Stimulated activated naive CD8-positive, alpha-beta T cell treated with anti-CD3 and anti-CD28 coated beads, Interleukin-15, amount 100 ng/mL, for 72 hours (primary cell): ENCODE data around the gene PAWR.

ENCODE experiments used
- ATAC-seq: fragments of 150-1000 bp; cut with Tn5 transposase; 2 replicates; pipeline ENCODE4 v1.10.0; 2021; ENCODE audit warnings: mild to moderate bottlenecking, moderate library complexity
- DNase-seq, 2 donors: peaks; one replicate each; pipeline ENCODE4 v3.0.0; 2021 to 2022
- H3K27ac Mint-ChIP-seq, 2 donors: one replicate each; pipeline ENCODE4 v1.8.0; 2022; ENCODE audit warnings: mild to moderate bottlenecking in 2 of 2, mixed read lengths in 2 of 2, moderate library complexity in 2 of 2
- H3K27me3 Mint-ChIP-seq: one replicate; pipeline ENCODE4 v1.8.0; 2022; ENCODE audit warnings: mixed read lengths
- H3K4me1 Mint-ChIP-seq: one replicate; pipeline ENCODE4 v1.8.0; 2022; ENCODE audit warnings: mild to moderate bottlenecking, mixed read lengths
- H3K4me3 Mint-ChIP-seq, 2 donors: one replicate each; pipeline ENCODE4 v1.8.0; 2022; ENCODE audit warnings: mild to moderate bottlenecking in 2 of 2, mixed read lengths in 2 of 2, moderate library complexity in 1 of 2
- H3K9me3 Mint-ChIP-seq, 2 donors: one replicate each; pipeline ENCODE4 v1.8.0; 2022; ENCODE audit warnings: mixed read lengths in 2 of 2

PAWR gene, protein sequence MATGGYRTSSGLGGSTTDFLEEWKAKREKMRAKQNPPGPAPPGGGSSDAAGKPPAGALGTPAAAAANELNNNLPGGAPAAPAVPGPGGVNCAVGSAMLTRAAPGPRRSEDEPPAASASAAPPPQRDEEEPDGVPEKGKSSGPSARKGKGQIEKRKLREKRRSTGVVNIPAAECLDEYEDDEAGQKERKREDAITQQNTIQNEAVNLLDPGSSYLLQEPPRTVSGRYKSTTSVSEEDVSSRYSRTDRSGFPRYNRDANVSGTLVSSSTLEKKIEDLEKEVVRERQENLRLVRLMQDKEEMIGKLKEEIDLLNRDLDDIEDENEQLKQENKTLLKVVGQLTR

DNA sequence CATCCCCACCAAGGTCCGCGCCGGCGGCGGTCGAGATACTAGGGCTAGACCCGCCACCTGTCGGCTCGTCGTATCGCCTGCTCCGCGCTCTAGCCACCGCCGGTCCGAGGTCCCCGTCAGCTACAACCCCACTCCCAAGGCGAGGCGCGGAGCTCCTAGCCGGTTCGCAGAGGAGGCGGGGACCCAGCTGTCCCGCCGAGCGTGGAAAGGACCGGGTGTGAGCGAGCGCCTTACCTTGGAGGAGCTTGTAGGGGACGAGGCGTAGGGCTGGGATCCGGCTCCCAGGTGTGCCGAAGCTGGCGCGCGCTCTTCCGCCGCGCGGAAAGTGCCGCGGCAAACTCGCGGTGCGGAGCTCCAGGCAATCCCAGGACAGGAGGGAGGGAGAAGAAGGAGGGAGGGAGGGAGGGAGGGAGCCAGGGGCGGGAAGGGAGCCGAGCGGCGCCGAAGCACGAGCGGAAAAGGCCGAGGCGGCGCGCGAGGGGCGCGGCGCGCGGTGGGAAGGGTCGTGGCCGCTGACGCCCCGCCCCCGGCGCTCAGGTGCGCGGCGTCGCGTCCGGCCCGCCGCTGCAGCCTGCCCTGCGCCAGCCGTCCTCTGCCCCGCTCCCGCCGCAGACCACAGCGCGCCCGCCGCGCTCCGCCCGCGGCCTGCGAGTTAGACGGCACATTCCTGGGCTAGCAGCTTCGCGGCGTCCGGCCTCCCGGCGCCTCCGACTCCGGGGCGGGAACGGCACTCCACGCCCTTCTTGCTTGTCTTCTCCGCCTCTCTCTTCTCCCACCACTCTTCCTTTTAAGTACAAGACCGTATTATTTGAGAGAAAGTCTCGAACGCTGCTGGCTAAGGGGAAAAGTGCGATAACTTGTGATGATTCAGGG is at the start of gene PAWR:
TSS of gene PAWR (minus strand) at position 327 of the 873 bp plus-strand sequence. CDS start 720 bp downstream, outside the sequence.
- peaks cover 57% of the 10 kb centered on the region for H3K27me3 Mint-ChIP-seq
- peaks cover 6% of the 10 kb centered on the region for H3K4me1 Mint-ChIP-seq
- H3K9me3 Mint-ChIP-seq: no peaks in the 10 kb centered on the region
- peak; percentile 61 for ATAC-seq
- peak within 1 kb of the TSS; percentile 86 to 91 for H3K4me3 Mint-ChIP-seq
- DNase-seq: peak; percentile 26 to 48
- peak within 1 kb of the TSS; percentile 80 to 88 for H3K27ac Mint-ChIP-seq

DNA sequence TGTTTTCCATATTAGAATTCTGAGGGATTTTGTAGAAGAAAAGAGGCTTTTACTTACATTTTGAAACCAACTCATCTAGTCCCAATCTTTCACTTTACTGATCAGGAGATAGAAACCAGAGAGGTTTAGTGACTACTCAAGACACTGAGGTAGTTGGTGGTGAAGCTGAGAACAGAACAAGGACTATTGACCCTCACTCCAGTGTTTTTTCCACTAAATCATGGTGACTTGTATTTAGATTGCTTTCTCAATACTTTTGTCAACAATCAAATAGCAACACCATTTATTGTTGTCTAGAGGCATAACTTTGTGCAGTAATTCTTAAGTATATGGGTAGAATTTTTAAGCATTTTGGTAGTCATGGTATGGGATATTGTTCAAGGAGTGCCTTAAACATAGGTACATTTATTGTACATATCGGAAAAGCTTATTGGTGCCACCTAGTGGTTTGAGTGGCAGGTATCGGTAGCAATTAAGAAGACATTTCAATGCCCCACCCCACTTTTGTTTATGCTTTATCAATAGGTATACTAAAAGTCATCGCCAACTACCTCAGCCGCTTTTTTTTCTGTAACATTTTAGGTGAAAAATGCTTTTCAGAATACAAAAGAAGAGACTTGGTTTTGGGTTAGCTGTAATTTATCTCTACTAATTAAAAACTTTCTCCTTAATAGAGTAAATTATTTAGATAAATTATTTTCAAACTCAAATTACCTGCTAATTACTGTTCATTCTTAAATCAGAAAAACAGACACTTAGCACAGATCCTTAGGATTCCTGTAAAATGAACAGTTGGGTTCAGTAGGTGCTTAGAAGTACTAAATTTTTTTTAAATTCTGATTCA is 47.3 kb upstream of the PAWR start:
- Mint-ChIP-seq H3K4me1 (no peaks in the 10 kb centered on the region), H3K9me3 (no peaks in the 10 kb centered on the region), H3K27me3 (no peaks in the 10 kb centered on the region), H3K27ac (no peak overlapping the region), H3K4me3 (no peak overlapping the region)
- DNase-seq (peak in 1 of 2 donors; percentile 19), ATAC-seq (peak; percentile 46)

DNA sequence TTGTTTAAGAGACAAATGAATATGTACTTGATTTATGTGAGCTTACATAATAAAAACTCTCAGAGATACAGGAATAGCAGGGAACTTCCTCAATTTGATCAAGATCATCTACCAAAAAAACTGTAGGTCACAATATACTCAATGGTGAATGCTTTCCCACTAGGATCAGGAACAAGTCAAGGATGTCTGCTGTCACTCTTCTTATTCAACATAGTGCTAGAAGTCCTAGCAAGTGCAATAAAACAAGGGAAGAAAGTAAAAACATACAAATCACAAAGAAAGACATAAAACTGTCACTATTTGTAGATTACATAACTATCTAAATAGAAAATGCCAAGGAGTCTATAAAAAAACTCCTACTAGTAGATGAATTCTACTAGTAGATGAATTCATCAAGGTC is 41.9 kb upstream of the PAWR start:
- Mint-ChIP-seq H3K27ac (no peak overlapping the region), H3K9me3 (no peaks in the 10 kb centered on the region), H3K4me1 (no peaks in the 10 kb centered on the region), H3K4me3 (no peak overlapping the region), H3K27me3 (peaks cover 34% of the 10 kb centered on the region)
- DNase-seq (no peak), ATAC-seq (no peak)

DNA sequence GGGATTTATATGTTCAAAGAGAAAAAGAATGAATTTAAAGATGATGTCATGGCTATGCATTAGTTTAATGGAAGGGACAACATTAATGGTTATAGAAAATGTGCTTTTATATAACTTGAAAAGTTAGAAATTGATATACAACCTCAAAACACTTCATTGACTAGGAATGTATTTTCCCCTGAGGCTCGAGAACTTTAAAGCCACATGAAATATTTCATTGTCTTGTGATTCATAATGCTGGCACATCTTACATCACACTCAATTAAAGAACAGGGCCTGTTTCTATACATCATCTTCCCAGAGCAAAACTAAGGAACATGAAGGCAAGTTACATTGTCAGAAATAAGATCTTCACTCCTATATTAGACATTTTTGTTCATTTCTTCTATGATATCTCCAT is 35.2 kb upstream of the PAWR start:
- peaks cover 22% of the 10 kb centered on the region for H3K27me3 Mint-ChIP-seq
- no peak overlapping the region for H3K27ac Mint-ChIP-seq
- no peak for DNase-seq
- H3K9me3 Mint-ChIP-seq: no peaks in the 10 kb centered on the region
- H3K4me3 Mint-ChIP-seq: no peak overlapping the region
- ATAC-seq: no peak
- H3K4me1 Mint-ChIP-seq: no peaks in the 10 kb centered on the region

DNA sequence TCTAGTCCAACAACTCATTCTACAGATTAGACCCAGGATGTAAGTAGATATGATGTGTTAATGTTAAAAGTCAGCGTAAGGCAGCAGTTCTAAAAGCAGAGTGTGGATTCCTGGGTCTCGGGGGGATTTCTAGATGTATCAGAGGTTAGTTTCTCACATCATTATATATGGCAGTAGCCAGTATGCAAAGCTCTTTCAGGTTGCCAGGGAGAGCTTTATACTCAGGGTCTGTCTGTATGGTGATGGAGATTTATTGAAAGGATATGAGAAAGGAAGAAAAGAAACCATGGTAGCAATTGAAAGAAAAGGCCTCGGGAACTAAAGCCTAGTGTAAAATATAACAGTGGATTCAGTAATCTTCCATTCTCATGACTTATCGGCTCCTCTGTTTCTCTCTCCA is 26.2 kb upstream of the PAWR start:
- Mint-ChIP-seq H3K4me1 (no peaks in the 10 kb centered on the region), H3K27me3 (no peaks in the 10 kb centered on the region), H3K4me3 (no peak overlapping the region), H3K27ac (no peak overlapping the region), H3K9me3 (no peaks in the 10 kb centered on the region)
- DNase-seq: no peak
- no peak for ATAC-seq

DNA sequence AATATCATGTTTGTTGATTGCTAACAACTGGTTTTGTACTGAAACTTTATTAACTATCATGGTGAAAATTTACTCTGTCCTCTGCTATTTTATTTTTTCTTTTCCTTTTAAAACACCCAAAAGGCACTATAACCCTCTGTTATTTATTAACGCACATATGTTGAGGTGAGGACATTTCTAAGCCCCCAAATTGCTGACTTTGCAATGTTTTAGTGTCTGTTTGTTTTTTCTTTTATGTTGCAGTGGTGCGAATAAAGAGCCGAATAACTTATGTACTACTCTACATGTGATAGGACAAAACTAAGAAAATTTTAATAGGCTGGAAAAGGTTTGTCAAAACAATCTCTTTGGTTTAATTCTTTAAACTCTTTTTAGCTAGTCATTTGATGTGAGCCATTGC is 24.5 kb upstream of the PAWR start:
- H3K27ac Mint-ChIP-seq: no peak overlapping the region
- ATAC-seq (no peak), DNase-seq (no peak)
- no peaks in the 10 kb centered on the region for H3K4me1 Mint-ChIP-seq
- H3K4me3 Mint-ChIP-seq: no peak overlapping the region
- H3K9me3 Mint-ChIP-seq: no peaks in the 10 kb centered on the region
- H3K27me3 Mint-ChIP-seq: no peaks in the 10 kb centered on the region

DNA sequence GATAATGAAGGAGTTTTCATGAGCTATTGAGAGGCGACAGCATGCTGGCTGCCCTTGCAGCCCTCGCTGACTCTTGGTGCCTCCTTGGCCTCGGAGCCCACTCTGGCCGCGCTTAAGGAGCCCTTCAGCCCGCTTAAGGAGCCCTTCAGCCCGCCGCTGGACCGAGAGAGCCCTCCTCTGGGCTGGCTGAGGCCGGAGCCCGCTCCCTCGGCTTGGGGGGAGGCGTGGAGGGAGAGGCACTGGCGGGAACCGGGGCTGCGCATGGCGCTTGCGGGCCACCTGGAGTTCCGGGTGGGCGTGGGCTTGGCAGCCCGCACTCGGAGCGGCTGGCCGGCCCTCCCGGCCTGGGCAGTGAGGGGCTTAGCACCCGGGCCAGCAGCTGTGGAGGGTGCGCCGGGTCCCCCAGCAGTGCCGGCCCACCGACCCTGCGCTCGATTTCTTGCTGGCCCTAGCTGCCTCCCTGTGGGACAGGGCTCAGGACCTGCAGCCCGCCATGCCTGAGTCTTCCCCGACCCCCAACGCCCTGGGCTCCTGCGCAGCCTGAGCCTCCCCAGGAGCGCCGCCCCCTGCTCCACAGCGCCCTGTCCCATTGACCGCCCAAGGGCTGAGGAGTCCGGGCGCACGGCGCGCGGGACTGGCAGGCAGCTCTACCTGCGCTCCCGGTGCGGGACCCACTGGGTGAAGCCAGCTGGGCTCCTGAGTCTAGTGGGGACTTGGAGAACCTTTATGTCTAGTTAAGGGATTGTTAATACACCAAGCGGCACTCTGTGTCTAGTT is 20.1 kb upstream of the PAWR start:
- no peak overlapping the region for H3K27ac Mint-ChIP-seq
- no peaks in the 10 kb centered on the region for H3K4me1 Mint-ChIP-seq
- H3K27me3 Mint-ChIP-seq: no peaks in the 10 kb centered on the region
- peak; percentile 49 for ATAC-seq
- no peak for DNase-seq
- no peaks in the 10 kb centered on the region for H3K9me3 Mint-ChIP-seq
- H3K4me3 Mint-ChIP-seq: no peak overlapping the region

DNA sequence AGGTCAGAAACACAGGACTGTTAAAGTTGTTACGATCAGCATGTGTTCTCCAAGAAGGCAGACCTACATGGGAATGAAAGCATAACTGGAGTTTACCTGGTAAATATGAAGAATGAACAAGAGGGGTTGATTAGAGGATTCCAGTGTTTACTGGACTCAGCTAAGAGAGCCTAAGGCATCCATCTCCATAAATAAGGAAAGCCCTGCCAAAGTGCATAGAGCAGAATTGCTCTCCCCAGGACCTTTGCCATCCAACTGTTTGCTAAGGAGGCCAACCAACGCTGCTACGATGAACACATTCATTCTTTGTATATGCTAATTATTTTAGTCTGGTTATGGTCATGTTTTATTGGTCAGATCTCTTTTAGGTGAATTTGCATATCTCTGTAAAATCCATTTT is 17.1 kb upstream of the PAWR start:
- H3K27ac Mint-ChIP-seq: no peak overlapping the region
- no peak overlapping the region for H3K4me3 Mint-ChIP-seq
- DNase-seq (no peak), ATAC-seq (no peak)
- no peaks in the 10 kb centered on the region for H3K9me3 Mint-ChIP-seq
- H3K4me1 Mint-ChIP-seq: no peaks in the 10 kb centered on the region
- H3K27me3 Mint-ChIP-seq: no peaks in the 10 kb centered on the region

DNA sequence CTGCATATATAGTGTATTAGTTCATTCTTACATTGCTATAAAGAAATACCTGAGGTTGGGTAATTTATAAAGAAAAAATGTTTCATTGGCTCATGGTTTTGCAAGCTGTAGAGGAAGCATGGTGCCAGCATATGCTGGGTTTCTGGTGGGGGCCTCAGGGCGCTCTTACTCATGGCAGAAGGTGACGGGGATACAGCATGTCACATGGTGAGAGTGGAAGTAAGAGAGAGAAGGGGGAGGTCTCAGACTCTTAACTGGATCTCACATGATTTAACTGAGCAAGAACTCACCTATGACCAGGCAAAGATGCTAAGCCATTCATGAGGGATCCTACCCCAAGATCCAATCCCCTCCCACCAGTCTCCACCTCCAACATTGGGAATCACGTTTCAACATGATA is 15.9 kb upstream of the PAWR start:
- H3K4me1 Mint-ChIP-seq: no peaks in the 10 kb centered on the region
- no peak overlapping the region for H3K27ac Mint-ChIP-seq
- no peak overlapping the region for H3K4me3 Mint-ChIP-seq
- ATAC-seq (no peak), DNase-seq (no peak)
- H3K9me3 Mint-ChIP-seq: no peaks in the 10 kb centered on the region
- H3K27me3 Mint-ChIP-seq: no peaks in the 10 kb centered on the region

DNA sequence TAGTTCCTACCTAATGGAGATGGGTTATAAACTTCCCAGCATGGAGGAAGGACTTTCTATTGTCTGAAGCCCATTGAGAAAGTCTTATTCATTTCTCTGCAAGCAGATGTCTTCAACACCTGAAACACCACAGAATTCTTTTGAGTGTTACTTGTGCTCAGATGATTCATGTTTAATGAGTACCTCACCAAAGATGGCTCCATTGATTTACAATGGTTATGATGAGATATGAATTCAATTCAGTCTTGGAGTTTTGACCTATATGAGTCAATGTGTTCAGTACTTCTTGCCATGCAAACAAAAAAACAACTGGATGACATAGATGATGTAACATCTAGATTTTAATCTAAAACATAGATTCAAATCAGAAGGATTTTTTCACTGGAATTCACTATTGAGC is 15.4 kb upstream of the PAWR start:
- DNase-seq: no peak

DNA sequence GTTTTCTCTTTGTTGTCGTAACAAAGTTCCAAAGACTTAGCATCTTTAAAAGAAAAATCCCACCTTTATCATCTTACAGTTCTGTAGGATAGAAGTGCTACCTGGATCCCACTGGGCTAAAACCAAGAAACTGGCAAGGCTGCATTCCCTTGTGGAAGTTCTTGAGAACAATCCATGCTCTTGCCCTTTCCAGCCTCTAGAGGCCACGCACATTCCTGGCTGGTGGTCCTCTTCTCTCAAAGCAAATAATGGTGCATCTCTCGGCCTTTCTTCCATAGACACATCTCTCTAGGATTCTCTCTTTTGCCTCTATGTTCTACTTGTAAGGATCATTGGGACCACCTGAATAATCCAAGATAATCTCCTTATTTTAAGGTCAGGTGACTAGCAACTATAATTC is 8.2 kb upstream of the PAWR start:
- no peaks in the 10 kb centered on the region for H3K9me3 Mint-ChIP-seq
- peaks cover 16% of the 10 kb centered on the region for H3K27me3 Mint-ChIP-seq
- H3K4me1 Mint-ChIP-seq: no peaks in the 10 kb centered on the region
- ATAC-seq (no peak), DNase-seq (no peak)
- no peak overlapping the region for H3K4me3 Mint-ChIP-seq
- no peak overlapping the region for H3K27ac Mint-ChIP-seq

More for the DNA sequence above, 15.4 kb upstream of the PAWR start:
- ATAC-seq: no peak
- Mint-ChIP-seq H3K4me1 (no peaks in the 10 kb centered on the region), H3K27ac (no peak overlapping the region), H3K27me3 (no peaks in the 10 kb centered on the region), H3K4me3 (no peak overlapping the region), H3K9me3 (no peaks in the 10 kb centered on the region)

DNA sequence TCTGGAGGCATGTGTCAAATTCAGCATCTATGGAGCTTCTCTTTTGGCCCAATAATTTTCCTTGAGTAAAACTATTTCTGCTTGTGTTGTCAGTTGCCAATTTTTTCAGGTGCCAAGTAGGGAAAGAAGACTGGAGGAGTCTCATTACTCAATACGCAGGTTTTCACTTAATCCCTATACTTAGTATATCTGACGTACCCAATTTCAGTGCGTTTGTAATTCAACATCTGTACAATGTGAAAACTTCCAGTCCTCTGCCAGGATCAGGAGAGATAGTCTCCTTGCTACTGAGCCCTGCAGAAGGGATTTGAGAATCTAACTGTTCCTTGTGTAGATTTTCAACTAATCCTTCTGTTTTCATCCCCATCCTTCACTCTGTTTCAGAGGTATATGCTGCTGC is 5.7 kb upstream of the PAWR start:
- DNase-seq (no peak), ATAC-seq (no peak)
- Mint-ChIP-seq H3K4me3 (no peak overlapping the region), H3K4me1 (no peaks in the 10 kb centered on the region), H3K27ac (no peak overlapping the region), H3K9me3 (no peaks in the 10 kb centered on the region), H3K27me3 (peaks cover 39% of the 10 kb centered on the region)

DNA sequence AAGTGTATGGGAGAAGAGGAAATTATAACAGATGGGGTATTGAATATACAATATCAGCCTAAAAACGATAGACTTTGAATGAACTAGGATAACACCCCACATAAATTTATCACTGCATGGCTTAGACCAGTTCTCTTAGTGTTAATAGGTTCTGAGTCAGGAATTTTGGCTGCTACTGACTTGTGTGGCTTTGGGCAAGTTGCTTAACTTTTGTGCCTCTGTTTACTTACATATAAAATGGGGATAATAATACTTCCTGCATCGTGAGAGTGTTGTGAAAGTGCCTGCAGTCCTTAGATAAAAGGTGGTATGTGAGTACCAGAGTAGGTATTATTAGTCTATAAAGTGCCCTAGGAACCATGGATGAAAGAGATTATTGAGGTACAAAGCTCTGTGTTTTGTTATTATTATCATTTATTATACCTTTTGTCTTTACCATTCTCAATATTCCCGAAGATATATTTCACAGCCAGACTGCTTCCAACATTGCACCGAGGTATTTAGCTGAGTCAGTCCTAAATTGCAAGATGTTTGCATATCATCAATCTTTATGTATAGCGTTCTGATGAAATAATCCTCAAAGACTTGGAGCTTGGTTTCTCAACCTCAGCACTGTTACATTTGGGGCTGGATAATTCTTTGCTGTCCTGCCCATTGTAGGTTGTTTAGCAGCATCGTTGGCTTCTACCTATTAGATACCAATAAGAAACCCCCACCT is 2.3 kb upstream of the PAWR start:
- DNase-seq (no peak), ATAC-seq (no peak)
- peaks cover 51% of the 10 kb centered on the region for H3K27me3 Mint-ChIP-seq
- H3K4me1 Mint-ChIP-seq: peaks cover 6% of the 10 kb centered on the region
- no peaks in the 10 kb centered on the region for H3K9me3 Mint-ChIP-seq
- no peak overlapping the region for H3K4me3 Mint-ChIP-seq
- no peak overlapping the region for H3K27ac Mint-ChIP-seq

DNA sequence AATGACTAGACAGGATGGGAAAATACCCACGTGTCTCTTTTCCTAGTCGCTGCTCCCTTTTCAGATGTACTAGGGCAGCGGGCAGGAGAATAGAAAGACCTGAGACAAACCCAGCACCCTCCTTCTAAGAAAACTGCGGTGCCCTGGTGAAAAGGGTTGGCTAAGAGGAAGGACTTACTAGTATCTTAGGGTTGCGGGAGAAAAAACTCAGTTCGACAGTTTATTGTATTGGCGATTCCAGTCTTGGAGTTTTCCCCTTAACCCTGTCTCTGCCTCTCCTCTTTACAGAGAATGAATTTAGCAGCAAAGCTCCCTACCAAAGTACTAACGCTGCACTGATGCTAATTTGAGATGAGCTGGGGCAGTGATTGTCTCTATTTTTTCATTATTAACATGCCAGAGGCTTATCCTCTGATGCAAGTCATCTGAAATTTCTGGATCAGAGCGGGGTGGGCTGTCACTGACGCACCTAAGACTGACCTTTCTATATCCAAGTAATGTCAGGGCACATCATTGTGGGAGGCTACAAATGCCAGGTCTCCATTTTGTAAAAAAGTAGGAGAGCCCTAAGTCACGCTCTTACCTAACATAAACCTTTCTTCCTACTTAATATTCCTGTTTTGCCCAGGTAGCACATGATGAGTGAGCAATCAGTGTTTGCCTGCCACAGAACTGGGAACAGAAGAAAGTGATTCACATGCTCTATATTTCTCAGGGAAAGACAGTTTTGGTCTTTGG is 916 bp upstream of the PAWR start:
- Mint-ChIP-seq H3K27me3 (peaks cover 51% of the 10 kb centered on the region), H3K4me3 (peak overlapping the region; percentile 75 to 85), H3K9me3 (no peaks in the 10 kb centered on the region)

More for the DNA sequence above, 916 bp upstream of the PAWR start:
- DNase-seq (no peak), ATAC-seq (no peak)
- peak overlapping the region in 1 of 2 donors; percentile 80 for H3K27ac Mint-ChIP-seq
- peaks cover 6% of the 10 kb centered on the region for H3K4me1 Mint-ChIP-seq
